Measurements from ENCODE around the gene MED13L. TPM values are rescaled to one million over a fixed set of nuclear protein-coding genes. Genes with fewer than 3 reads are reported as not detected.

The MED13L gene
- total and polyA plus RNA-seq, 4 donors = 7.9 to 94.0 (median 37.7) TPM

GRCh38 chr12:116213885-116214527, 63.5 kb downstream of the MED13L start (continued):
- TF ChIP-seq ATF3 (IDR thresholded peaks at IDR 0.05) (no peak), GABPA (IDR thresholded peaks at IDR 0.05 in 1 of 2, conservative IDR thresholded peaks at IDR 0.05 in 1 of 2) (no peak), FOXA2 (IDR thresholded peaks at IDR 0.05) (no peak), RAD21 (IDR thresholded peaks at IDR 0.05) (no peak)

GRCh38 chr12:116213014-116213413, 64.5 kb downstream of the MED13L start:
- no peaks in the 10 kb centered on the region for H3K9me3 ChIP-seq (ENCODE audit: control insufficient read depth in 4 of 4, low read length in 3 of 4)
- H3K4me1 ChIP-seq (ENCODE audit: control insufficient read depth in 4 of 4, insufficient read depth in 4 of 4, low read length in 3 of 4) = peaks cover 0 to 2% (median 0%) of the 10 kb centered on the region in 4 donors
- TF ChIP-seq FOXA2 (IDR thresholded peaks at IDR 0.05) (no peak), REST (IDR thresholded peaks at IDR 0.05) (no peak), TAF1 (conservative IDR thresholded peaks at IDR 0.05) (no peak), JUND (IDR thresholded peaks at IDR 0.05) (no peak), SP1 (IDR thresholded peaks at IDR 0.05) (no peak)
- DNase-seq (ENCODE audit: low spot score) = no peak
- no peak overlapping the region for H3K4me3 ChIP-seq (ENCODE audit: low read depth in 1 of 3, low read length in 3 of 3)
- 86% methylated on average over 4 of the region's 4 CpGs for WGBS
- H3K27me3 ChIP-seq (ENCODE audit: control insufficient read depth in 4 of 4, insufficient read depth in 4 of 4, low read length in 3 of 4) = no peaks in the 10 kb centered on the region
- no peaks in the 10 kb centered on the region for H3K36me3 ChIP-seq (ENCODE audit: control insufficient read depth in 4 of 4, insufficient read depth in 3 of 4, low read depth in 1 of 4, low read length in 3 of 4)
- no peak overlapping the region for H3K27ac ChIP-seq (ENCODE audit: low read depth in 1 of 2, low read length in 2 of 2)
- no peak overlapping the region for H3K9ac ChIP-seq (ENCODE audit: low read depth in 1 of 2, low read length in 2 of 2)

GRCh38 chr12:116210762-116211161, 66.7 kb downstream of the MED13L start:
- no peaks in the 10 kb centered on the region for H3K36me3 ChIP-seq (ENCODE audit: control insufficient read depth in 4 of 4, insufficient read depth in 3 of 4, low read depth in 1 of 4, low read length in 3 of 4)
- DNase-seq (ENCODE audit: low spot score) = no peak
- no peaks in the 10 kb centered on the region for H3K27me3 ChIP-seq (ENCODE audit: control insufficient read depth in 4 of 4, insufficient read depth in 4 of 4, low read length in 3 of 4)
- H3K4me1 ChIP-seq (ENCODE audit: control insufficient read depth in 4 of 4, insufficient read depth in 4 of 4, low read length in 3 of 4) = peaks cover 0 to 2% (median 0%) of the 10 kb centered on the region in 4 donors
- 86% methylated on average over 4 of the region's 4 CpGs for WGBS
- H3K27ac ChIP-seq (ENCODE audit: low read depth in 1 of 2, low read length in 2 of 2) = no peak overlapping the region
- no peak overlapping the region for H3K9ac ChIP-seq (ENCODE audit: low read depth in 1 of 2, low read length in 2 of 2)
- H3K4me3 ChIP-seq (ENCODE audit: low read depth in 1 of 3, low read length in 3 of 3) = no peak overlapping the region
- no peaks in the 10 kb centered on the region for H3K9me3 ChIP-seq (ENCODE audit: control insufficient read depth in 4 of 4, low read length in 3 of 4)
- TF ChIP-seq TAF1 (conservative IDR thresholded peaks at IDR 0.05) = no peak
- no peak for TF ChIP-seq SP1 (IDR thresholded peaks at IDR 0.05)
- no peak for TF ChIP-seq ZBTB33 (IDR thresholded peaks at IDR 0.05)
- no peak for TF ChIP-seq CTCF (IDR thresholded peaks at IDR 0.05; ENCODE audit: low read depth, low read length, missing input control)
- TF ChIP-seq JUND (IDR thresholded peaks at IDR 0.05) = no peak
- TF ChIP-seq ATF3 (IDR thresholded peaks at IDR 0.05) = no peak
- no peak for TF ChIP-seq HNF4A (conservative IDR thresholded peaks at IDR 0.05)
- no peak for TF ChIP-seq YY1 (IDR thresholded peaks at IDR 0.05)
- TF ChIP-seq REST (IDR thresholded peaks at IDR 0.05) = no peak
- no peak for TF ChIP-seq GABPA (IDR thresholded peaks at IDR 0.05 in 1 of 2, conservative IDR thresholded peaks at IDR 0.05 in 1 of 2)
- no peak for TF ChIP-seq MAX (IDR thresholded peaks at IDR 0.05)
- no peak for TF ChIP-seq NR2F2 (IDR thresholded peaks at IDR 0.05)
- TF ChIP-seq FOXA1 (IDR thresholded peaks at IDR 0.05) = no peak
- TF ChIP-seq EGR1 (IDR thresholded peaks at IDR 0.05; ENCODE audit: low read depth in 2 of 2) = no peak
- no peak for TF ChIP-seq FOXA2 (IDR thresholded peaks at IDR 0.05)
- TF ChIP-seq RAD21 (IDR thresholded peaks at IDR 0.05) = no peak
- TF ChIP-seq RXRA (IDR thresholded peaks at IDR 0.05) = no peak
